ENCODE data around the gene NAT8L.

NAT8L gene

DNA sequence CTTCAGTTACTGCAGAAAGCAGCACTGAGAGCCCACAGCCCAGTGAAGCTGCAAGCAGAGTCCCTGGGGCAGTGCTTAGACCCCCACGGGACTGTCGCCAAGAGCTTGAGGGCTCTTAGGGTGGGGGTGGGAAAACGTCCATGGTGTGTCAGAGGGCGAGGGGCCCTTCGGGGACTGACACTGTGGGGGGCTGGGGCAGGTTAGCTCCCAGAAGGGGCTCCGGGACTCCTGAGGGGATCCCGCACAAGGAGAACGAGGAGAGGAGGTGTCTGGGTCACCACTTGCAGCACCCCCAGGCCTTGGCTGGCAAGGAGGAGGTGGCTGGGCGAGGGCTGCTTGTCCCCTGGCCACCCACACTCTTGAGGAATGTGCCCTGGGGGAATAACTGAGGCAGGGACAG lies 20.8 kb downstream of the NAT8L start:
- TF ChIP-seq, protein P1, sequence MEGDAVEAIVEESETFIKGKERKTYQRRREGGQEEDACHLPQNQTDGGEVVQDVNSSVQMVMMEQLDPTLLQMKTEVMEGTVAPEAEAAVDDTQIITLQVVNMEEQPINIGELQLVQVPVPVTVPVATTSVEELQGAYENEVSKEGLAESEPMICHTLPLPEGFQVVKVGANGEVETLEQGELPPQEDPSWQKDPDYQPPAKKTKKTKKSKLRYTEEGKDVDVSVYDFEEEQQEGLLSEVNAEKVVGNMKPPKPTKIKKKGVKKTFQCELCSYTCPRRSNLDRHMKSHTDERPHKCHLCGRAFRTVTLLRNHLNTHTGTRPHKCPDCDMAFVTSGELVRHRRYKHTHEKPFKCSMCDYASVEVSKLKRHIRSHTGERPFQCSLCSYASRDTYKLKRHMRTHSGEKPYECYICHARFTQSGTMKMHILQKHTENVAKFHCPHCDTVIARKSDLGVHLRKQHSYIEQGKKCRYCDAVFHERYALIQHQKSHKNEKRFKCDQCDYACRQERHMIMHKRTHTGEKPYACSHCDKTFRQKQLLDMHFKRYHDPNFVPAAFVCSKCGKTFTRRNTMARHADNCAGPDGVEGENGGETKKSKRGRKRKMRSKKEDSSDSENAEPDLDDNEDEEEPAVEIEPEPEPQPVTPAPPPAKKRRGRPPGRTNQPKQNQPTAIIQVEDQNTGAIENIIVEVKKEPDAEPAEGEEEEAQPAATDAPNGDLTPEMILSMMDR (conservative IDR thresholded peaks at IDR 0.05; ENCODE audit: low read length) = no peak
- H3K4me3 ChIP-seq (ENCODE audit: low read length) = no peak overlapping the region
- DNase-seq (ENCODE audit: low read depth) = no peak

DNA sequence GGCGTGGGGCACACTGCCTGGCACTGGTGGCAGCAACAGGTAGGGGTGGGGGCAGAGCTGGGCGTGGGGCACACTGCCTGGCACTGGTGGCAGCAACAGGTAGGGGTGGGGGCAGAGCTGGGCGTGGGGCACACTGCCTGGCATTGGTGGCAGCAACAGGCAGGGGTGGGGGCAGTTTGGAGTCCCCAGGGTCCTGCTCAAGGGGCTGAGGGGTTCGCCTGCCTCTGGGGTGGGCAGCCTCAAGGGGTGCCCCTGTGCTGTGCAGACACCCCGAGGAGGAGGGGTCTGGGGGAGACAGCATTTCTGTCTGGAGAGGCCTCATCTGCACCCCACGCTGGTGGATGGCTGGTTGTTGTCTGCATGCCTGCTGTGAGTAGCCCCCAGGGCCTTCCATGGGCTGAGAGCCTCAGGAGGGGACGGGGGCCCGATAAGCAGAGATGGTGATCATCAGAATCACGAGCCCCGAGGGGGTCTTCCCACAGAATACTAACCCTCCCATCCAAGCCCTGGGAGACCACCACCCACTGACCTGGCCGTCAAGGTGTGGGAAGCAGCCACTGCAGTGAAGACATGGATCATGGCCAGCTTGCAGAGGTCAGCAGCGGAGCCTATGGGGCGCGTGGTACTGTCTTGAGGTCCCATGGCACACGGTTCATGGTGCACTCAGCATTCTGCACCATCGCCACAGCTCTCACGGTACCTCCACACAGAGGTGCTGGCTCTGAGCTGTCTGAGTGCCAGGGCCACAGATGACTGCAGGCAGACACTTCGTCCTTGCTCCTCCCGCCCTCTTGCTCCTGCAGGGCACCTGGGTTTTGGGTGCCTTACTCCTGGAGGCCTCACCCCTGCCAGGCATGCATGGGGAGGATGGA lies 21.5 kb downstream of the NAT8L start:
- no peak overlapping the region for H3K4me3 ChIP-seq (ENCODE audit: low read length)
- TF ChIP-seq, protein P1 (conservative IDR thresholded peaks at IDR 0.05; ENCODE audit: low read length) = no peak
- no peak for DNase-seq (ENCODE audit: low read depth)

DNA sequence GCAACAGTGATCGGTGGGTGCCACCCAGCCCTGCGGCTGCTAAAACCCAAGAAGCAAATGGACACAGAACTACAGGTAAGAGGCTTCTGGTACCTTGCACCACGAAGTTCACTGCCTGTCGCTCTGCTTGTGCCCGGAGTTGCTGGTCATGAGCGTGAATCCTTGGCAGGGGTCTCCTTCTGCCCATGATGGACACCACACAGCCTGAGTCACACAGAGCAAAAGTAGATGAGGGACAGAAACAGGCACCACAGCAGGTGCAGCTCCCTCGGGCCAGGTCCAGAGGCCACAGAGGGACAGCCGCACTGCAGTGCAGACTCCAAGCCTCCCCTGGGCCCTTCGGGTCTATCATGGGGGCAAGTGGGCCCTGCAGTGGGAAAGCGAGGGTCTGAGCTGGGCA lies 22.4 kb downstream of the NAT8L start:
- TF ChIP-seq, protein P1 (conservative IDR thresholded peaks at IDR 0.05; ENCODE audit: low read length) = no peak
- no peak overlapping the region for H3K4me3 ChIP-seq (ENCODE audit: low read length)
- no peak for DNase-seq (ENCODE audit: low read depth)

DNA sequence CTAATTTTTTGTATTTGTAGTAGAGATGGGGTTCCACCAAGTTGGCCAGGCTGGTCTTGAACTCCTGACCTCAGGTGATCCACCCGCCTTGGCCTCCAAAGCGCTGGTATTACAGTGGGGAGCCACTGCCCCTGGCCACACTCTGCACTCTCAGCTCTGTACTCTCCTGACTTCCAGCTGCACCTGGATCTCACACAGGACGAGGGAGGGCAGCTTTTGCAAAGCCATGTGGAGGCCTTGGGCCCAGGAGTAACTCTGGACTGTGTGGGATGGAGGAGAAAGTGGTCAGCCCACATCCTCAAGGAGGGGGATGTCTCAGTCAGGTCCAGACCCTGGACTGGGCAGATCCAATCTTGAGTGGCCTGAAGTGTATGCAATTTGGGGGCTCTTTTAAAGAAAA lies 23.0 kb downstream of the NAT8L start:
- DNase-seq (ENCODE audit: low read depth) = no peak
- no peak overlapping the region for H3K4me3 ChIP-seq (ENCODE audit: low read length)
- TF ChIP-seq, protein P1 (conservative IDR thresholded peaks at IDR 0.05; ENCODE audit: low read length) = no peak

DNA sequence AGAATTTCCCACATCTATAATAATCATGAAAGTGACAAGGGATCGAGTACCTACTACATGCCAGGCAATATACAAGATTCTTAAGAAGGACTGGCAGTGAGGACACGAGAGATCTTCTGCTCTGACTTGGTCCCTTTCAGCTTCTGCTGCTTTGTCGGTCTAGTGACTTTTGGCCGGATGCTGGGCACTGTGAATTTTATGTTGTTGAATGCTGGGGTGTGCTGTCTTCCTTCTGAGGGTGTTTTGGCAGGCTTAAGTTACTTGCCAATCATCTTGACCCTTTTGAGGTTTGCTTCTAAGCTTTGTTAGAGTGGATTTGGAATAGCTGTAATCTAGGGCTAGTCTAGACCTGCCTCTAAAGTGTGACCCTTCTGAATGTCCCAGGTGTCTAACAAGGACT lies 23.5 kb downstream of the NAT8L start:
- no peak overlapping the region for H3K4me3 ChIP-seq (ENCODE audit: low read length)
- TF ChIP-seq, protein P1 (conservative IDR thresholded peaks at IDR 0.05; ENCODE audit: low read length) = no peak
- DNase-seq (ENCODE audit: low read depth) = no peak

DNA sequence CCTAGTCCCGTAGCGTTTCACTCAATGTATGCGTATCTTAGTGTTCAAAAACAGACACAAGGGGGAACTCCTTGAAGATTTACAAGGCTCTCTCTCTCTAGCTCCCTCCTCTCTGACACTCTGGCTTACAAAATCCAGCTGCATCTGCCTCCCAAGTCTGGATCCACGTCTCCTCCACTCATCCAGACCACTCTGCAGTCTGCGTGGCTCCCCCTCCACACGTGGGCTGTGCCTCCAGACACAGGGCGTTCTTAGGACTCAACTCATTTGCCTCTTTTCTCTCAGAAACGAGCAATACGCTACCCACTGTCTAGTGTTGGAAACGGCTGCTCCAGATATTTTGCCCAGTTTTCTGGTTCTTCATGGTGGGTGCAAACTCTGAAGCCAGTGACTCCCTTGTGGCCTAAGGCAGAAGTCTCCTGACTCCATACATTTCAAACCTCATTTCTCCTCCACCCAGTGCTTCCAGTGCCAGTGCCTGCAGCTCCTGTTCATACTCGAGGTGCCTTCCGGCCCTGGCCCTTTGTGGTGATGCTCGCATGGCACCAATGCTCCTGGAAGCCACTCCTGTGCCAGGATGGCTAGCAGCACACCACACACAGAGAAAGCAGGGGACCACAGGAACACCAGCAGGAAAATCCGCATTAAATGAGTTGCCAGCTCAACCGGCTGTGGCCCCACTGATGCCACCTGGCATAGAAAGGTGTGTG lies 24.1 kb downstream of the NAT8L start:
- TF ChIP-seq, protein P1 (conservative IDR thresholded peaks at IDR 0.05; ENCODE audit: low read length) = no peak
- H3K4me3 ChIP-seq (ENCODE audit: low read length) = no peak overlapping the region
- DNase-seq (ENCODE audit: low read depth) = no peak

DNA sequence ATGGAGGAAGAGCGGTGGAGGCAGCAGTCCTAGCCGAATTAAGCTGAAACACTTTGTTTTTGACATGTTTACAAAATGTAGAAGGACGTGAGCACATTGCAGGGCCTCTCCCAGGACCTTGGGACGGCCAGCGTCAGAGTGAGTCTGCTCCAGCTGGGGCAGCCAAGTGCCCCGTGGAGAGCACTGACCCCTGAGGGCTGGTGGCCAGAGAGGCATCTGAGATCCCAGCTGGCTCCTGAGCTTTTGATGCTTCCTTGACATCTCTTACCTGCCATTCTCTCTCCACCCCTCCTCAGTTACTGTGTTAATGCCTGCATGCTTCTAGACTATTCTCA lies 24.7 kb downstream of the NAT8L start:
- TF ChIP-seq, protein P1 (conservative IDR thresholded peaks at IDR 0.05; ENCODE audit: low read length) = no peak
- DNase-seq (ENCODE audit: low read depth) = no peak
- H3K4me3 ChIP-seq (ENCODE audit: low read length) = no peak overlapping the region
